ENCODE measurements around the gene GCSAM. TPM values are rescaled to one million over a fixed set of nuclear protein-coding genes. Genes with fewer than 3 reads are reported as not detected.
"Not testable (repeated sequence)": the region's sequence is repeated elsewhere in the genome, so short reads cannot be mapped to it uniquely, and the experiment has no call there.

Gene GCSAM
- total RNA-seq, 1 experiment from 2014 or later: not detected

GRCh38 chr3:112074006-112074405 lies 59.0 kb downstream of the GCSAM start:
- Mint-ChIP-seq H3K27me3 (ENCODE audit: low read depth) (peaks cover 2% of the 10 kb centered on the region), H3K36me3 (ENCODE audit: insufficient read depth in 1 of 3, low read depth in 3 of 3) (no peaks in the 10 kb centered on the region; a peak in 1 of 7 replicates), H3K4me1 (peaks cover 8 to 11% of the 10 kb centered on the region in 2 experiments), H3K27ac (no peak overlapping the region), H3K4me3 (no peak overlapping the region), H3K9me3 (peaks cover 0 to 3% of the 10 kb centered on the region in 2 experiments; a peak in 2 of 5 replicates)
- H3T11ph ChIP-seq (ENCODE audit: low read length): no peak overlapping the region
- H3K23me2 ChIP-seq (ENCODE audit: insufficient read length, low read depth, low read length, poor library complexity, severe bottlenecking): no peaks in the 10 kb centered on the region
- no peak overlapping the region for H2BK120ac ChIP-seq (ENCODE audit: low read depth, low read length, poor library complexity, severe bottlenecking)
- no peaks in the 10 kb centered on the region; the same call in 1 of the 2 replicates for H3K4me1 ChIP-seq (ENCODE audit: insufficient read depth, low read length)
- H4K5ac ChIP-seq (ENCODE audit: insufficient read length, low read depth, low read length): no peak overlapping the region
- no peaks in the 10 kb centered on the region for H3K79me1 ChIP-seq (ENCODE audit: insufficient read depth, low read depth, low read length, poor library complexity, severe bottlenecking)
- H2BK15ac ChIP-seq (ENCODE audit: low read depth, low read length): no peak overlapping the region
- no peak overlapping the region for H3K4ac ChIP-seq (ENCODE audit: low read depth, low read length)
- H3K56ac ChIP-seq (ENCODE audit: insufficient read length, low read depth, low read length): no peak overlapping the region
- no peak for DNase-seq
- no peak overlapping the region for H2BK5ac ChIP-seq (ENCODE audit: insufficient read length, low read length)
- H3K9me3 ChIP-seq (ENCODE audit: control insufficient read depth, low read depth, low read length): no peaks in the 10 kb centered on the region
- no CpG with 5 or more reads among the region's 2 CpGs for WGBS (ENCODE audit: extremely low coverage, insufficient read length, low lambda C conversion rate)
- H3K14ac ChIP-seq (ENCODE audit: insufficient read depth, low read length): no peak overlapping the region
- H3K27me3 ChIP-seq (ENCODE audit: insufficient read depth, low read length): no peaks in the 10 kb centered on the region
- no peak overlapping the region for H4K91ac ChIP-seq (ENCODE audit: insufficient read length, low read depth, low read length)
- no peak overlapping the region for H4K8ac ChIP-seq (replicated peaks; ENCODE audit: insufficient read length, low read depth, low read length)
- H3K27ac ChIP-seq (ENCODE audit: insufficient read length, low read depth, low read length): no peak overlapping the region
- H3K23ac ChIP-seq (ENCODE audit: insufficient read length, low read depth, low read length): no peak overlapping the region
- H2BK12ac ChIP-seq (ENCODE audit: insufficient read length, low read depth, low read length): no peak overlapping the region
- no peak overlapping the region for H2AFZ ChIP-seq (ENCODE audit: low read length)
- H3K18ac ChIP-seq (ENCODE audit: insufficient read length, low read depth, low read length): no peak overlapping the region
- H3K4me2 ChIP-seq (ENCODE audit: insufficient read depth, insufficient read length, low read length): no peak overlapping the region
- no peaks in the 10 kb centered on the region for H3K79me2 ChIP-seq (ENCODE audit: insufficient read depth, low read length)
- no peak overlapping the region for H3K9ac ChIP-seq (ENCODE audit: extremely low read depth, insufficient read length, low read length)
- TF ChIP-seq, protein P1, sequence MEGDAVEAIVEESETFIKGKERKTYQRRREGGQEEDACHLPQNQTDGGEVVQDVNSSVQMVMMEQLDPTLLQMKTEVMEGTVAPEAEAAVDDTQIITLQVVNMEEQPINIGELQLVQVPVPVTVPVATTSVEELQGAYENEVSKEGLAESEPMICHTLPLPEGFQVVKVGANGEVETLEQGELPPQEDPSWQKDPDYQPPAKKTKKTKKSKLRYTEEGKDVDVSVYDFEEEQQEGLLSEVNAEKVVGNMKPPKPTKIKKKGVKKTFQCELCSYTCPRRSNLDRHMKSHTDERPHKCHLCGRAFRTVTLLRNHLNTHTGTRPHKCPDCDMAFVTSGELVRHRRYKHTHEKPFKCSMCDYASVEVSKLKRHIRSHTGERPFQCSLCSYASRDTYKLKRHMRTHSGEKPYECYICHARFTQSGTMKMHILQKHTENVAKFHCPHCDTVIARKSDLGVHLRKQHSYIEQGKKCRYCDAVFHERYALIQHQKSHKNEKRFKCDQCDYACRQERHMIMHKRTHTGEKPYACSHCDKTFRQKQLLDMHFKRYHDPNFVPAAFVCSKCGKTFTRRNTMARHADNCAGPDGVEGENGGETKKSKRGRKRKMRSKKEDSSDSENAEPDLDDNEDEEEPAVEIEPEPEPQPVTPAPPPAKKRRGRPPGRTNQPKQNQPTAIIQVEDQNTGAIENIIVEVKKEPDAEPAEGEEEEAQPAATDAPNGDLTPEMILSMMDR (conservative IDR thresholded peaks at IDR 0.05): no peak
- no peak overlapping the region for H2AK5ac ChIP-seq (ENCODE audit: insufficient read length, low read length)
- H2BK20ac ChIP-seq (ENCODE audit: low read depth, low read length, poor library complexity, severe bottlenecking): no peak overlapping the region
- no peaks in the 10 kb centered on the region for H4K20me1 ChIP-seq (ENCODE audit: control insufficient read depth, insufficient read depth, insufficient read length)

DNA sequence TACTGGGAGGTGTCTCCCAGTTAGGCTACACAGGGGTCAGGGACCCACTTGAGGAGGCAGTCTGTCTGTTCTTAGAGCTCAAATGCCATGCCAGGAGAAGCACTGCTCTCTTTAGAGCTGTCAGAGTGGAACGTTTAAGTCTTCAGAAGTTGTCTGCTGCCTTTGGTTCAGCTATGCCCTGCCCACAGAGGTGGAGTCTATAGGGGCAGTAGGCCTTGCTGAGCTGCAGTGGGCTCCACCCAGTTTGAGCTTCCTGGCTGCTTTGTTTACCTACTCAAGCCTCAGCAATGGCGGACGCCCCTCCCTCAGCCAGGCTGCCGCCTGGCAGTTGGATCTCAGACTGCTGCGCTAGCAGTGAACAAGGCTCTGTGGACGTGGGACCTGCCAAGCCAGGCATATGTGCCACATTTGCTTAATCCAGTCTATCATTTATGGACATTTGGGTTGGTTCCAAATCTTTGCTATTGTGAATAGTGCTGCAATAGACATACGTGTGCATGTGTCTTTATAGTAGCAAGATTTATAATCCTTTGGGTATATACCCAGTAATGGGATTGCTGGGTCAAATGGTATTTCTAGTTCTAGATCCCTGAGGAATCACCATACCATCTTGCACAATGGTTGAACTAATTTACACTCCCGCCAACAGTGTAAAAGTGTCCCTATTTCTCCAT lies 60.5 kb downstream of the GCSAM start:
- not testable (repeated sequence) for H3K4me1 ChIP-seq (ENCODE audit: insufficient read depth, low read length); H4K20me1 ChIP-seq (ENCODE audit: control insufficient read depth, insufficient read depth, insufficient read length); H2BK15ac ChIP-seq (ENCODE audit: low read depth, low read length); H3K9me3 ChIP-seq (ENCODE audit: control insufficient read depth, low read depth, low read length); H3K4me3 Mint-ChIP-seq; H3K4ac ChIP-seq (ENCODE audit: low read depth, low read length); H2AFZ ChIP-seq (ENCODE audit: low read length); H4K8ac ChIP-seq (replicated peaks; ENCODE audit: insufficient read length, low read depth, low read length); H2BK20ac ChIP-seq (ENCODE audit: low read depth, low read length, poor library complexity, severe bottlenecking); H2BK120ac ChIP-seq (ENCODE audit: low read depth, low read length, poor library complexity, severe bottlenecking); H3K56ac ChIP-seq (ENCODE audit: insufficient read length, low read depth, low read length); H3K79me2 ChIP-seq (ENCODE audit: insufficient read depth, low read length); H3T11ph ChIP-seq (ENCODE audit: low read length); H4K91ac ChIP-seq (ENCODE audit: insufficient read length, low read depth, low read length); H3K9ac ChIP-seq (ENCODE audit: extremely low read depth, insufficient read length, low read length); H3K23ac ChIP-seq (ENCODE audit: insufficient read length, low read depth, low read length); H3K18ac ChIP-seq (ENCODE audit: insufficient read length, low read depth, low read length); H3K23me2 ChIP-seq (ENCODE audit: insufficient read length, low read depth, low read length, poor library complexity, severe bottlenecking); H4K5ac ChIP-seq (ENCODE audit: insufficient read length, low read depth, low read length); H3K36me3 Mint-ChIP-seq (ENCODE audit: insufficient read depth in 1 of 3, low read depth in 3 of 3); H2AK5ac ChIP-seq (ENCODE audit: insufficient read length, low read length); H3K4me2 ChIP-seq (ENCODE audit: insufficient read depth, insufficient read length, low read length); H3K79me1 ChIP-seq (ENCODE audit: insufficient read depth, low read depth, low read length, poor library complexity, severe bottlenecking); H3K27ac ChIP-seq (ENCODE audit: insufficient read length, low read depth, low read length); H3K27me3 Mint-ChIP-seq (ENCODE audit: low read depth); H2BK5ac ChIP-seq (ENCODE audit: insufficient read length, low read length); H3K27ac Mint-ChIP-seq; H3K14ac ChIP-seq (ENCODE audit: insufficient read depth, low read length); H3K9me3 Mint-ChIP-seq; DNase-seq; H3K27me3 ChIP-seq (ENCODE audit: insufficient read depth, low read length); H2BK12ac ChIP-seq (ENCODE audit: insufficient read length, low read depth, low read length)
- peaks cover 8 to 11% of the 10 kb centered on the region in 2 experiments for H3K4me1 Mint-ChIP-seq
- no CpG with 5 or more reads among the region's 8 CpGs for WGBS (ENCODE audit: extremely low coverage, insufficient read length, low lambda C conversion rate)
